Measurements from ENCODE around the gene C1QTNF5.

GRCh38 chr11:119378851-119379465 is 38.3 kb upstream of the C1QTNF5 start:
- no peak for TF ChIP-seq CTCF (IDR thresholded peaks at IDR 0.05)
- no peak for TF ChIP-seq EZH2 (IDR thresholded peaks at IDR 0.05)
